Fibroblast of peridontal ligament (primary cell): ENCODE data around the gene PRKCA.
A peak's percentile ranks its signal among the peaks of the same experiment; 100 is the strongest.
"Not testable (repeated sequence)": the region's sequence is repeated elsewhere in the genome, so short reads cannot be mapped to it uniquely, and the experiment has no call there.

Experiments used
- DNase-seq: peaks from one replicate; pipeline ENCODE4 v3.0.0-alpha.2; 2010; ENCODE audit errors: extremely low read depth

Gene PRKCA

DNA sequence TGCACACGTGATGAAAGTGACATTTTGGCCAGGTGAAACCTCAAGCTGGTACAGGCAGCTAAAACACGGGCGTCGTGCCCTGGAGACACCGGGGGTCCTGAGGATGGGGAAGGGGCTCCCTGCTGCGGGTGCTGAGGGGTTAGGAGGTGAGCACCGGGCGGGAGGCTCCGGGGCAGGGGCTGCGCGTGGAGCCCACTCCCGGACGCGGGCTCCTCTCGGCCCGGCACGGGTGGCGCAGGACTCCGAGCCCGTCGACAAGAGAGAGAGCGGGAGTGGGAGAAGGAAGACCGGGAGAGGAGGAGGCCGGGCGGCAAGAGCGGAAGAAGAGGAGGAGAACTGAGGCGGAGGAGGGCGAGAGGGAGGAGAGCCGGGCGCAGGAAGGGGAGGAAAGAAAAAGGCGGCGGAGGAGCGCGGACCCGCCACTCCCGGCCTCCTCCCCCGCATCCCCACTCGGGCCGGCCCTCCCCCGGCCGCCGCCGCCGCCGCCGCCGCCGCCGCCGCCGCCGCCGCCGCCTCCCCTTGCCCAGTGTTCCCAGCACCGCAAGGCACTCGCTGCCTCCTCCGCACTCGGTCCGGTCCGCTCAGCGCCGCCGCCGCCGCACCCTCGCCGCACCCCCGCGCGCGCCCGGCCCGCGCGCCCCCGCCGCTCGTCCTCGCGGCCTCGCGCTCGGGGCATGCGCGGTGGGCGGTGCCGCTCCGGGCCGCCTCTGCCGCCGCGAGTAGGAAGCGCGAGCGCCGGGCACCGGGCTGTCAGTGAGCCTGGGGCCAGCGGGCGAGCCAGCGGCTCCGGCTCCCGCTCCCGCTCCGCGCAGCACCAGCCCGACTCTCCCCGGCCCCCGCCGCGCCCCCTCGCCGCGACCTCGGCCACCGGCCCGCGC lies at the start of gene PRKCA:
TSS of gene PRKCA (plus strand) at position 750 of the 878 bp plus-strand sequence.
- DNase-seq = peak; percentile 63

DNA sequence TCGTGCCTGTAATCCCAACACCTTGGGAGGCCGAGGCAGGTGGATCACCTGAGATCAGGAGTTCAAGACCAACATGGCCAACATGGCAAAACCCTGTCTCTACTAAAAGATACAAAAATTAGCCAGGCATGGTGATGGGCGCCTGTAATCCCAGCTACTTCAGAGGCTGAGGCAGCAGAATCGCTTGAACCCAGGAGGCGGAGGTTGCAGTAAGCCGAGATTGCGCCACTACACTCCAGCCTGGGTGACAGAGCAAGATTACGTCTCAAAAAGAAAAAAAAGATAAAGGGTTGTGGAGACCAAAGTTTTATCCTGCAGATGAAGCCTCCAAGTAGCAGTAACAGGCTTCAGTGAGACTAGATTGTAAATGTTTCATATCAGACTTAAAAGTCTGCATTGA lies 49.0 kb upstream of the PRKCA start:
- DNase-seq = not testable (repeated sequence)

DNA sequence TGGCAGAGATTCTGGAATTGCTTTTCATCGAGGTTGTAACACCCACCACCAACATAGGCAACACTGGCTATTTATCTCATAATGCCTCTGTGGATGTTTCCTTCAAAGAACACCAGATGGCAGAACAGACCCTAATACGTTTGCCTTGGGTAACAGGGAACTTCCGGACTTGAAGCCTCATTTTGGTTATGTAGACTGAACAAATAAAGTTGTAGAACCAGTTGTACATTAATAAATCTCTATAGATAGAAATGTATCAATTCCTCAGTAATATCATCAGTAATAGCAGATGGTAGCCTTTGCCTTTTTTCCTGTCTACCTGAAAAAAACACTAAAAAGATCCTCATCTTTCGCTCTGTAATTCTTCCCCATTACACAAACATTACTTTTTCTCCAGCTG lies 47.3 kb upstream of the PRKCA start:
- DNase-seq = peak; percentile 91

DNA sequence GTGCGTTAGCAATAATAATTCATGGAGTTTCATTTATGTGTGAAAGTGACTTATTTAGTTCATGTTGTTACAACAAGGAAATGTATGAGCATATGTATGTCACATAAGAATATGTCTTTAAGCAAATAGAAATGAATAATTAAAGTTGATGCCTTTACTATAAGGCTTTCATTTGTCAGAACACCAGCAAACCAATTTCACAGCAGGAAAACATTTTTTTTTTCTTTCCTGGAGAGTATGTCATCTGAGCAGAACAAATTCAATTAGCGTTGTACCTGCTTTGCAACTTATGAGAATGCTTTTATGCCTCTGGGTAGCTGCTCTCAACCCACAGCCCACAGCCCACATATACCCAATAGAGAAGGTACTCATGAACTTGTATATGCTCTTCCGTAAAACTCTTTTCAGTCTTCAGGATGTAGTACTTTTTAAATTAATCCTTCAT lies 46.9 kb upstream of the PRKCA start:
- DNase-seq = no peak

DNA sequence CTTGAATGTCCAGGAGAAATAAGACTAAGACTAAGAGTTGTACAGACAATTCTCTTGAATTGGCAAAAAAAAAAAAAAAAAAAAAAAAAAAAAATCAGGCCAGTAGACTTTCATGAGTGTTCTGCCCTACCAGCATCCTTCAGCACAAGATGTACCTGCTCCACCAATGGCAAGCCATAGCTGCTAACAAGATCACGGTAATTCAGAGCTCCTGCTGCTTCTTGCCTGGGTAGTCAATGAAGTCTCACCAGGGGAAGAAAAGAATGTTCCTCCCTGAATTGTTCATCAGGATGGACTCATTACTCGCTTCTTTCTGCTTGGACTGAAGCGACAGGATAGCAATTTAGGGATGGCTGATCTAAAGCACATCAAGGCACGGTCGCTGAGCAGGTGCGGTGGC lies 42.1 kb upstream of the PRKCA start:
- no peak for DNase-seq

DNA sequence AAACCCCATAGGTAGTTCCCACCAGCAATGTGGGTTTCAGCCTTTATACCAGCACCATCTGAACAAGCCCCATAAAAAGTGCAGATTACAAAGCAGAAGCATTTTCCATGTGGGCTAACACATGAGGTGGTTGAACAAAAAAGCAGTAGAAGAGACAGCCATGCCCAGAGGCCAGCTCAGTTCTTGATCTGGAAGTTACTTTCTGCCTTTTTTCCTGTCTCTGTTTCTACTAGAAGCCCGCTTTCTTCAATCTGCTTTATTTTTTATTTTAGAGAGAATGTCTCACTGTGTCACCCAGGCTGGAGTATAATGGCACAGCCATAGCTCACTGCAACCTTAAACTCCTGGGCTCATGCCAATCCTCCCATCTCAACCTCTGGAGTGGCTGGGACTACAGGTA lies 41.7 kb upstream of the PRKCA start:
- no peak for DNase-seq

DNA sequence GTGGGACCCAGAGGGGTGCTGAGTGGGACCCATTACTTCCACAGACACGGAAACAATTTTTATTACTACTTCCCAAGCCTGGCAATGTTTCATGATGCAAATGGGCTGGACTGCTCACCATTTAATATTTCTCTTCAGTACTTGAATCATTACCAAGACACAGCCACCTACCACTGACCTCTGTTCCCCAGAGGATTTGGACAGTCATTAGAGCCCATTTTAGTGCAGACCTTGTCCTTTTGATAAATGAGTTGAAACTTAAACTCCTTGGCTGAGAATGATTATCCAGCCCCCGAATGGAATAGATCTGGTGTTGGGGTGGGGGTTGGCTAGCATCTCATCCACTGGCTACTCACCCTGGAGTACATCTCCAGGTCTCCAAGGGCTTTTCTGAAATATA lies 39.6 kb upstream of the PRKCA start:
- DNase-seq = no peak

DNA sequence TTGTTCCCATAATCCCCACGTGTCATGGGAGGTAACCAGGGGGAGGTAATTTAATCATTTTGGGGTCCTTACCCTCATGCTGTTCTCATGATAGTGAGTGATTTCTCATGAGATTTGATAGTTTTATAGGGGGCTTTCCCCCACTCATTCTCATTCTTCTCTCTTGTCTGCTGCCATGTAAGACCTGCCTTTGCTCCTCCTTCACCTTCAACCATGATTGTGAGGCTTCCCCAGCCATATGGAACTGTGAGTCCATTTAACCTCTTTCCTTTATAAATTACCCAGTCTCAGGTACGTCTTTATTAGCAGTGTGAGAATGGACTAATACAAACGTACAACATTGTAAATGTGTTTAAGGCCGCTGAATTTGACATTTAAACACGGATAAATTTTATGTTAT lies 37.7 kb upstream of the PRKCA start:
- DNase-seq = no peak

DNA sequence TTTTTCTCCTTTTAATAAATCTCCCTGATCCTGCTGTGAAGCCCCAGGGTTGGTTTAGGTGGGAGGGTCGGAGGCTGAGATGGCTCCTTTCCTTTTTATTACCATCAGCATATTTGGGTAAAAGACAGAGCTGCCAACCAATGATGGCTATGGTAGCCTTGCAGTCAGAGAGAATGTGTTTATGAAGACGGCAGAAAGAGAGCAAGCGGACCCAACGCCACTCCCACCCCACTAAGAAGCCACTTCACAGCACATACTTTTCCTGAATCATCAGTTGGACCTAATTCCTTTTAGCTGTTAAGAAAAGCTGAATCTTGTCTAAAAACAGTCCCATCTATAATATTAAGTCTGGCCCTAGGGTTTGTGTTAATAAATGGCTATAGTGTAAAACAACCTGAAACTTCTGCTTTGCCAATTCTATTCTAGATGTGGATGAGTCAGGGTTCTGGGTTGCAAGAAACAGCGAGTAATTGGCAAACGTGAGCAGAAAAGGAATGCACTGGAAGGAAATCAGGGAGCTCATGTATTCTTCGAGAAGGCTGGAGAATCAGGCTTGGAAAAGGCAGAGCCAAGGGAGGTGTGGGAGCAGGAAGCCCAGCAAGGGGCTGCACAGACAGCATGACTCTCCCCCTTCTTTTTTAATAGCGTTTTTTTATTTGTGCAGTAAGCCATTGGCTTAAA lies 34.0 kb upstream of the PRKCA start:
- DNase-seq = peak; percentile 89

DNA sequence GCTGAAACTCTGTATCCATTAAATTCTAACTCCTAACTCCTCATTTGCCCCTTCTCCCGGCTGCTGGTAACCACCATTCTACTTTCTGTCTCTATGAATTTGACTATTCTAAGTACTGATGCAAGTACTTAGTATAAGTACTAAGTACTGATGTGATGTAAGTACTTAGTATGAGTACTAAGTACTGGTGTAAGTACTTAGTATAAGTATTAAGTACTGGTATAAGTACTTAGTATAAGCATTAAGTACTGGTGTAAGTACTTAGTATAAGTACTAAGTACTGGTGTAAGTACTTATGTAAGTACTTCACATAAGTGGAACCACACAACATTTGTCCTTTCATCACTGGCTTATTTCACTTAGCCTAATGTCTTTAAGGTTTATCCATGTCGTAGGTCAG lies 32.3 kb upstream of the PRKCA start:
- DNase-seq = no peak

DNA sequence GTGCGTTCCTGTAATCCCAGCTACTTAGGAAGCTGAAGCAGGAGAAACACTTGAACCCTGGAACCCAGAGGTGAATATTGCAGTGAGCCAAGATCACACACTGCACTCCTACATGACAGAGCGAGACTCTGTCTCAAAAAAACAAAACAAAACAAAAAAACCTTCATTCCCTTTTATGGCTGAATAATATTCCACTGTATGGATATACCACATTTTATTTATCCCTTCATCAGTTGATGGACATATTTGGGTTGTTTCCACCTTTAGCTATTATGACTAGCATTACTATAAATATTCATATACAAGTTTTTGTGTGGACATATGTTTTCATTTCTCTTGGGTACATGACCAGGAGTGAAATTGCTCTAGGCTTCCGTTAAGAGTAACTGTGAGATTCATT lies 30.9 kb upstream of the PRKCA start:
- no peak for DNase-seq

DNA sequence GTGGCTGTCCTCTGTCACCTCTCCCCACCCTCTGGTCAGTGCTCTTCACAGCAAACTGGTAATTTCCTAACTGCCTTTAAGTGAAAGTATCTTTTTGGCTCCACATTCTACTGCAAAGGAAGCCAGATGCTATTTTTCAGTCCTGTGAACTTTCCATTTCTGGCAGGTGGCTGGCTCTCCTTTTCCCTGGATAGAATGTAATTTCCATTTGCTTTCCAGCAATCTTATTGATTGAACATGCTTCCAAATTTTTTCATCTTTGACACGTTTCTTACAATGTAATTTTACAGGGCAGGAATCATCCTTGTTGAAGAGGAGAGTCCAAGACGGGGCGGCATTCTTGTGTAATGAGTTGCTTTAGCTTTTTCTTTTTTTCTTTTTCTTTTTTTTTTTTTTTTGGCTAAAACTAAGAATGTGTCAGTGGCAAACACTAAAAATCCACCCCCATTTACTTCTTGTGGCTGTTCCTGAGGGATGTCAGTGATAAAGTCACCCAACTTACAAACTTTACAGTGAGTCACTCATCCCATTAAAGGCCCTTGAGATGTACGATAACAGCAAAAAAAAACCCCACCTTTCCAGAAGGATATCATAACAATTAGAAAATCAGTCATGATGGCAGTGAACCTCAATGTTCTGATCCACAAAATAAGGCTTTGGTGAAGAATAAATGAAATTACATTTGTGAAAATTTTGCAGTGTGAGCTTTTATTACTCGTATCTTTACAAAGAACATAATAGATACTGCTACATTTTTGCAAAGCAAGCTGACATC lies 29.4 kb upstream of the PRKCA start:
- DNase-seq = peak; percentile 74

DNA sequence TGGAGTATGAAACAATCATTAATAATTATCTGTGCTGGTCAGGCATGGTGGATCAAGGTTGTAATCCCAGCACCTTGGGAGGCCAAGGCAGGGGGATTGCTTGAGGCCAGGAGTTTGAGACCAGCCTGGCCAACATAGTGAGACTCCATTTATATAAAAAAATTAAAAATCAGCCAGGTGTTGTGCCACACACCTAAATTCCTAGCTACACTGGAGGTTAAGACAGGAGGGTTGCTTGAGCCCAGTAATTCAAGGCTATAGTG lies 28.9 kb upstream of the PRKCA start:
- no peak for DNase-seq

DNA sequence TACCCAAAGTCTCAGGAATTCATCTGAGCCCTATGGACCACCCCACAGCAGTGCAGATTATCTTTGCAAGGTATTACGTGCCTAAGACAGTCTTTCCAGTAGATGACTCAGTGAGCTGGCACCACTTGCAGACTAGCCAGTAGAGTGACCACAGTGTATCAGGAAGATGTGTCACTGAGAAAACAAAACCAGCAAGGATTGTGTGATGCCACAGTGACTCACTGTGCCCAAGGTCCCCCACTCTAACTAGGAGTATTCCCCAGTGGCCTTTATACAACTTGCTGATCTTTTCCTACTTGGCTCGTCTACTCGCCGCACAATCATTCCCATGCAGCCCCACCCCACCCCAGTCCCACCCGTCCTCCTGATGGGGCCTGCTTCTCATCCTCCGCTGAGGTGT lies 26.8 kb upstream of the PRKCA start:
- DNase-seq = peak; percentile 87

DNA sequence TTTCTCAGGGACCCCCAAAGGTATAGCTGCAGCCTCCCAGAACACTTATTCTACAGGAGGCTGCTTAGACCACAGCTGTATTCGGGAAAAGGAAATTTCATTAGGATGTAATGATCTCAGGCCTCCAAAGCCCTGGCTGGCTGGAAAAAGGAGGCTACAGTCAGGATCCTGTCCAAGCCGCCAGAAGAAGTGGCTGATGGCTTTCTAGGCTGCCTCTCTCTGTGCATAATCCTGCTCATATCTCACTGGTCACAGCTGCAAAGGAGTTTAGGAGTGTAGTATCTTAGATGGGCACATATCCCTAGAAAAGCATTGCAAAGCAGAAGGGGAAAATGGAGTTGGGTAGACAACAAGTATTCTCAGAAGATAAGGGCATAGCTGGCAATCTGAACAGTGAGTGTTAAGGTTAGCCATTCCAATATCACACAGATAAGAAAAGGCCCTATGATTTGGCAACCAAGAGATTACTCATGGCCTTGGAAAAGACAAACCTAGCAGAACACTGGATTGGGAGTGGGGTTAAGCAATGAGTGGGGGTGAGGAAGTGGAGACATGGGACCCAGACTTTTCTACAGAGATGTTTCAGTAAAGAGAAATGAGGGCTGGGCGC lies 26.0 kb upstream of the PRKCA start:
- peak; percentile 40 for DNase-seq

DNA sequence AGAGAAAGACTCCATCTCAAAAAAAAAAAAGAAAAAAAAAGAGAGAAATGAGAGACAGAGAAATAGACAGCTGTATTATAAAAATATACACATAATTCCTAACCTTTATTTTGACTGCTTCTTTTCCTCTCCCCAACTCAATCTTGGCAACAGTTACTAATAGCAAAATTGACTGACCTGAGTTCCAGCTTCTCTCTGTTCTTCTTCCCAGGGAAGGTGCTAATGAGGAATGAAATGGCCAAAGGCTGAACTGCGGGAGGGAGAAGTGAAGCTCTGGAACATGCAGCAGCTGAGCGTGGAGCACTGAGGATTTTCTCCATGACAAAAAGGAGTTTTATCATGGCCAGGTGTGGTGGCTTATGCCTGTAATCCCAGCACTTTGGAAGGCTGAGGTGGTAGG lies 25.2 kb upstream of the PRKCA start:
- no peak for DNase-seq

DNA sequence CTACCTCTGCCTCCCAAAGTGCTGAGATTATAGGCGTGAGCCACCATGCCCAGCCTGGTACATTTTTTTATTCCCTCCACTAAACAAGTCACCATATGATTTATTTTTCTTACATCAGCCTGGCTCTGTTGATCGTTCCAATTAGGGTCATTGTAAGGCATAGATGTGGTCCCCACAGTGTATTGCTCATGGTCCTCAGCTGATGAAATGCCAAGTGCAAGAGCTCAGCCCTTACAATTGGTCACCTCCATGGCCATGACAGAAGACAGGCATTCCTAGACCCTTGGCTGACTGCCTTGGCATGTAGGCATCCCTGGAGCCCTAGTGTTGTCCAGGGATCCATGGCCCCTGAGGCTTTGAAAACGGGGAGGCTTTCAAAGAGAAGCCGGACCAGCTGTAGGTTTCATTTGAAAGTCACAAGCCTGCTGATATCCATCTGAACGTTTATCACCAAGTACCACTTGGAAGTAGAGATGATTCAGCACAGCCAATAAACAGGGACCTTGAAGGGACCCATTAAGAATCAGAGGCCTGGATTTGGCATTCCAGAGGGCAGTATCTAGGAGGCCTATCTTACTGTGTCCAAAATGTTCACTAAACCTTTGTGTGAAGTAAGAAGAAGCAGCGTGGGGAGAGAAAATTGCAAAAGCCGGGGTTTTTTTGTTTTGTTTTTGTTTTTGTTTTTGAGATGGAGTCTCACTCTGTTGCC lies 20.6 kb upstream of the PRKCA start:
- DNase-seq = no peak

DNA sequence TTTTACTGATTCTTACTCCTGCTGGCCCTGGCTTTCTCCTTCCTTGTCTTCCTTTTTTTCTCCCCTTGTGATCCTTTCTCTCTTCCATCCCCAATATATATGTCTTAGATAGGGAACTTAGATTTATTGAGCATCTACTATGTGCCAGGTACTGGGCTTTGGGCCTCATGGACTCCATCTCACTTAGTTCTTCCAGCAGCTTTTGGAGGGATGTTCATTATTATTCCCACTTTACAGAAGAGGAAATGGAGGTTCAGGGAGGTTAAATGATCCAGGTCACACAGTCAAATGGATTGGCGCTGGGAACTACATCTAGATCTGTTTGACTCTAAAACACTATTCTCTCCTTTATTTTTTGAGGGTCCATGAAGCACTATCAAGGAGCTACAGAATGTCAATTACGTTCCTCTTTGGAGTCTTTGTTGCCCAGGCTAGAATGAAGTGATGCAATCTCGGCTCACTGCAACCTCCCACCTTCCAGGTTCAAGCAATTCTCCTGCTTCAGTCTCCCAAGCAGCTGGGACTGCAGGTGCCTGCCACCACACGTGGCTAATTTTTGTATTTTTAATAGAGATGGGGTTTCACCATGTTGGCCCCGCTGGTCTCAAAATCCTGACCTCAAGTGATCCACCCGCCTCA lies 19.0 kb upstream of the PRKCA start:
- DNase-seq = no peak

DNA sequence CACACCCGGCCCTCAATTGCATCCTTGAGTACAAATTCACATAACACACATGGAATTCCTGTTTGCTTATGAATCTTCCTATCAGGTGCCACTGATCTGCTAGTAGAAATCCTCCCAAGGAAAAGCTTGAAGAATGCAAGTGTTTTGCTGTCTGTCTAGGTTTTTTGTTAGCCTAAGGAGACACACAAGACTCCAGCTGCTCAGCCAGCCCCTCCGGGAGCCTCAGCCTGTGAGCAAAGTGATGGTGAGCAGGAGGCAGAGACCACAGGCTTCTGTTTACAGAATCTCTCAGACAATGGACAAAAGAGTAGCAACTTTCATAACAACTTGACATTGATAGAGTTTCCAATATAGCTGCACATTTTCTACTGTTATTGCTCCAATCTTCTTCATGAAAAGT lies 18.4 kb upstream of the PRKCA start:
- DNase-seq = no peak

DNA sequence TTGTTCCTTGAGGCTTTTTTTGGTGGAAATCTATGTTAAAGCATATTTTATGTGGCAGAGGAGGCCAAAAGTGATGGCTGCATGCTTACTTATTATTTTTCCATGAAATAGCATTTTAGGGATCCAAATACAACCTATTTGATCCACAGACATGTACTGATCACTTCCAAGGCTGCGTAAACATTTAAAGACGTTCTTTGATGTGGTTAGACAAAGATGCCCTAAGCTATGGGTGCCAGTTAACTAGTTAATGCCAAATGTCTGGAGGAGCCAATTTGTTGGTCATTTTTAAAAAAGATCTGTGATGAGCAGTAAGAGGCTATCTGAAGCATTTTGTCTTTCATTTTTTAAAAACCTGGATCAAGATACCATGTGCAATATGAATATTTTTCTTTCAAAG lies 17.3 kb upstream of the PRKCA start:
- no peak for DNase-seq

DNA sequence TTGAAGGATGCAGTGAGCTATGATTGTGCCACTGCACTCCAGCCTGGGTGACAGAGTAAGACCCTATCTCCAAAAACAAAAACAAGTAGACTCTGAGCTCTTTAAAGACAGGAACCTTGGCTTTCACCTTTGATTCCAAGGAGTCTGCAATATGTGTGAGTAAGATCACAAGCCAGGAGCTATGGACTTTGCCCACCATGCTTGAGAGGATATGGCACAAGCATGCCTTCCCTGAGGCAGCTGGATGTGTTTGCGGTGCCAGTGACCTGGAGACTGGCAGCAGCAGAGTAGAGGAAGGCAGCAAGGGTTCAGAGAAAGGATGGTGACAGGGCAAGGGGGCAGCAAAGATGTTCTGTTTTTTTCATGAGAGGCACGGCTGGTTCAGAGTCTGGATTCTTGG lies 14.5 kb upstream of the PRKCA start:
- no peak for DNase-seq
